Measurements from ENCODE around the gene CRLF1. TPM values are rescaled to one million over a fixed set of nuclear protein-coding genes. Genes with fewer than 3 reads are reported as not detected.

CRLF1 gene
- total and polyA plus RNA-seq, 2 experiments from 2014 or later: 8.6 to 59.2 TPM

DNA sequence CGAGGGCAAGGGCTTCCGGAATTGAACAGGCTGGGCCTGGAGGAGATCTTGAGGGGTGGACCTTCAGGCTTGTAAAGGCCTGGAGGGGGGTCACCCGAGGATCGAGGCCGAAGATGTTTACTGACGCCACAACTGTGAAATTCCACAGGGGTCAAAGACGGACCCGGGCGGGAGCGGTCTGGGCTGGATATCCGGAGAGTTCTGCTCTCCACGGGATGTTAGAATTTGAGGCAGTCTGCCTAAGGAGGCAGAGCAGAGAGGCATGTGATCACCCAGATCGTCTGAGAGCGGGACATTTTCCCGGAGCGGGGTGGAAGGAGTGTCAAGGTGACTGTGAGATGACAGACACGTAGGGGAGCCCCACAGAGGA lies 43.4 kb upstream of the CRLF1 start:
- DNase-seq: peak; percentile 72
- H2AFZ ChIP-seq: peak overlapping the region; percentile 66
- H3K9me2 ChIP-seq (ENCODE audit: insufficient read depth): no peaks in the 10 kb centered on the region
- no peaks in the 10 kb centered on the region for H4K20me1 ChIP-seq (ENCODE audit: insufficient read depth)
- H3K27ac ChIP-seq: peak overlapping the region; percentile 87
- in situ Hi-C loops (cut with MboI): no loop called here
- H3K9me3 ChIP-seq (ENCODE audit: low read depth): no peaks in the 10 kb centered on the region
- peaks cover 8% of the 10 kb centered on the region; the same call in 1 of the 2 replicates for H3F3A ChIP-seq (ENCODE audit: insufficient read depth)
- no peaks in the 10 kb centered on the region for H3K79me2 ChIP-seq (ENCODE audit: insufficient read depth)
- peaks cover 22% of the 10 kb centered on the region for H3K4me1 ChIP-seq (ENCODE audit: insufficient read depth)
- no peaks in the 10 kb centered on the region for H3K27me3 ChIP-seq (replicated peaks; ENCODE audit: insufficient read depth)
- H3K9ac ChIP-seq: peak overlapping the region; percentile 78
- no peaks in the 10 kb centered on the region for H3K36me3 ChIP-seq (ENCODE audit: low read depth)
- no peak for TF ChIP-seq EZH2phosphoT487 (IDR thresholded peaks at IDR 0.05; ENCODE audit: insufficient read depth, low read depth)
- TF ChIP-seq EZH2 (IDR thresholded peaks at IDR 0.05; ENCODE audit: insufficient read depth, poor library complexity, severe bottlenecking): no peak
- WGBS, 2 experiments (ENCODE audit: low coverage in 1 of 2, low lambda C conversion rate in 2 of 2, missing lambda C conversion rate in 2 of 2): 2 to 6% methylated on average over 17 of the region's 17 CpGs
- peak overlapping the region; percentile 72 for H3K4me2 ChIP-seq (ENCODE audit: unreplicated experiment)
- peak overlapping the region; percentile 42 for H3K4me3 ChIP-seq

DNA sequence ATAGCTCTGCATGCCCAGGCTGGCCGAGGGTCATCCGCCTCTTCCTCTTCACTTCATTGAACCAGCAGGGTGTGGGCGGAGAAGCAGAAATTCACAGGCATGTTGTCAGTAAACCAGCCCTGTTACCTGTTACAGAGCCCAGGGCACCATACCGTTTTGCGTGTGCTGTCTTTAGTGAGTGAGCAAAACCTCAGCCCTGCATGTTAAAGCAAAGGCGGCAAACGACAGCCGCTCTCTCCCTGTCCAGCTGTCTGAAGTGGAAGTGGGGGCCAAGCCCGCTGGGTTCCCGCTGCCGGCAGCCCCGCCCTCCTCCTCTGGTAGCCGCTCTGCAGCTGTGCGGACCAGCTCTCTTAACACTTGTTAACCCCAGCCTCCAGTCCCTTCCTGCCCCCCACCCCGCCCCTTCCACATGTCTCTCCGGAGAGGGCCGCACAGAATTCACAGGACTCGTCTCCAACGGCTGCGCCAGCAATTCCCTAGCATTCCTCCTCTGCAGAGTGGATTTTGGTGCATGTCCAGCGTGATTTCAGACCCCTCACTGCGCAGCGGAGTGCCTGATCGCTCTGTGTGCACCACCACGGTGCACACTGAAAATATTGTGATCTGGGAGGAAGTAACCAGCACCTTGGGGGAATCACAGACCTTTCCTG lies 42.9 kb upstream of the CRLF1 start:
- Histone ChIP-seq H3K9ac (peak overlapping the region; percentile 78), H3K9me2 (ENCODE audit: insufficient read depth) (no peaks in the 10 kb centered on the region), H3K4me2 (ENCODE audit: unreplicated experiment) (peak overlapping the region; percentile 72), H3K4me3 (peak overlapping the region; percentile 42; the same call in 1 of the 2 replicates), H3K27ac (peak overlapping the region; percentile 87), H3K36me3 (ENCODE audit: low read depth) (no peaks in the 10 kb centered on the region), H4K20me1 (ENCODE audit: insufficient read depth) (no peaks in the 10 kb centered on the region), H3F3A (ENCODE audit: insufficient read depth) (peaks cover 8% of the 10 kb centered on the region; the same call in 1 of the 2 replicates), H3K79me2 (ENCODE audit: insufficient read depth) (no peaks in the 10 kb centered on the region), H3K27me3 (replicated peaks; ENCODE audit: insufficient read depth) (no peaks in the 10 kb centered on the region), H2AFZ (peak overlapping the region; percentile 66), H3K9me3 (ENCODE audit: low read depth) (no peaks in the 10 kb centered on the region), H3K4me1 (ENCODE audit: insufficient read depth) (peaks cover 22% of the 10 kb centered on the region)
- WGBS, 2 experiments (ENCODE audit: low coverage in 1 of 2, low lambda C conversion rate in 2 of 2, missing lambda C conversion rate in 2 of 2): 27% methylated on average over 25 of the region's 25 CpGs
- peak; percentile 52 for DNase-seq
- TF ChIP-seq EZH2 (IDR thresholded peaks at IDR 0.05; ENCODE audit: insufficient read depth, poor library complexity, severe bottlenecking) (no peak), EZH2phosphoT487 (IDR thresholded peaks at IDR 0.05; ENCODE audit: insufficient read depth, low read depth) (no peak)
- in situ Hi-C loops (cut with MboI): no loop called here

DNA sequence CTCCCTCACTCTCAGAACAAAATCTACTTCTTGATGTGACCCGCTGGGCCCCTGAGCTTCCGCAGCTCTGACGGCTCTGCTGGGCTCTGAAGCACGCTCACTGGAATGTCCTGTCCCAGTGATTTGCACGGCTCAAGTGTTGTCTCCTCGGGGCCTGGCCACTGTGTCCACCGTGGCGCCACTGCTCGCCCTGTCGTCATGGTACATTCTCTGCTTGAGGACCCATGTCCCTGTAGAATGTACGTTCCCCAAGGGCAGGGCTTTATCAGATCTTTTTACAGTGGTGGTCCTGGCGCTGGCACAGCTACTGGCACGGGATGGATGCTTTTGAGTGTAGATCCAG lies 42.3 kb upstream of the CRLF1 start:
- in situ Hi-C loops (cut with MboI): no loop called here
- Histone ChIP-seq H3K9me2 (ENCODE audit: insufficient read depth) (no peaks in the 10 kb centered on the region), H3K4me1 (ENCODE audit: insufficient read depth) (peaks cover 22% of the 10 kb centered on the region), H3K9me3 (ENCODE audit: low read depth) (no peaks in the 10 kb centered on the region), H3K27me3 (replicated peaks; ENCODE audit: insufficient read depth) (no peaks in the 10 kb centered on the region), H3K79me2 (ENCODE audit: insufficient read depth) (no peaks in the 10 kb centered on the region), H3K36me3 (ENCODE audit: low read depth) (no peaks in the 10 kb centered on the region), H3K27ac (no peak overlapping the region), H4K20me1 (ENCODE audit: insufficient read depth) (no peaks in the 10 kb centered on the region), H3F3A (ENCODE audit: insufficient read depth) (peaks cover 8% of the 10 kb centered on the region; the same call in 1 of the 2 replicates), H2AFZ (no peak overlapping the region), H3K4me2 (ENCODE audit: unreplicated experiment) (no peak overlapping the region), H3K9ac (no peak overlapping the region), H3K4me3 (no peak overlapping the region)
- DNase-seq: no peak
- TF ChIP-seq EZH2 (IDR thresholded peaks at IDR 0.05; ENCODE audit: insufficient read depth, poor library complexity, severe bottlenecking): no peak
- no peak for TF ChIP-seq EZH2phosphoT487 (IDR thresholded peaks at IDR 0.05; ENCODE audit: insufficient read depth, low read depth)
- 82 to 83% methylated on average over 13 of the region's 13 CpGs for WGBS, 2 experiments (ENCODE audit: low coverage in 1 of 2, low lambda C conversion rate in 2 of 2, missing lambda C conversion rate in 2 of 2)

DNA sequence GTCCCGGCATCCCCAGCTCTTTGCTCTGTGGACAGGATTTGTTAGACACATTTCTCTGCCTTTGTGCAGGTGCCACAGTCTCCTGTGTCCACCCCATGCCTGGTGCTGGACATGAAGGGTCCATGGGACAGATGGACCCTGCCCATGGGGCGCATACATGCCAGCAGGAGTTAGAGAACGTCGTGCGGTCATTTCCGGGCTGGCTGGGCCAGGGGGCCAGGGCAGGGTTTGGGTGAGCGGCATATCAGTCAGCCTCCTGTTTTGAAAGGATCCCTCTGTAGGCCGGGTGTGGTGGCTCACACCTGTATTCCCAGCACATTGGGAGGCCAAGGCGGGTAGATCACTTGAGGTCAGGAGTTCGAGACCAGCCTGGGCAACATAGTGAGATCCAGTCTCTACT lies 41.2 kb upstream of the CRLF1 start:
- Histone ChIP-seq H3K27me3 (replicated peaks; ENCODE audit: insufficient read depth) (no peaks in the 10 kb centered on the region), H3K79me2 (ENCODE audit: insufficient read depth) (no peaks in the 10 kb centered on the region), H3K4me1 (ENCODE audit: insufficient read depth) (peaks cover 22% of the 10 kb centered on the region), H3K4me3 (no peak overlapping the region), H3K9me2 (ENCODE audit: insufficient read depth) (no peaks in the 10 kb centered on the region), H3F3A (ENCODE audit: insufficient read depth) (peaks cover 8% of the 10 kb centered on the region; the same call in 1 of the 2 replicates), H3K9ac (no peak overlapping the region), H3K36me3 (ENCODE audit: low read depth) (no peaks in the 10 kb centered on the region), H3K27ac (no peak overlapping the region), H4K20me1 (ENCODE audit: insufficient read depth) (no peaks in the 10 kb centered on the region), H3K9me3 (ENCODE audit: low read depth) (no peaks in the 10 kb centered on the region), H3K4me2 (ENCODE audit: unreplicated experiment) (no peak overlapping the region), H2AFZ (no peak overlapping the region)
- TF ChIP-seq EZH2phosphoT487 (IDR thresholded peaks at IDR 0.05; ENCODE audit: insufficient read depth, low read depth) (no peak), EZH2 (IDR thresholded peaks at IDR 0.05; ENCODE audit: insufficient read depth, poor library complexity, severe bottlenecking) (no peak)
- in situ Hi-C loops (cut with MboI): no loop called here
- no peak for DNase-seq
- WGBS, 2 experiments (ENCODE audit: low coverage in 1 of 2, low lambda C conversion rate in 2 of 2, missing lambda C conversion rate in 2 of 2): 89 to 95% methylated on average over 10 of the region's 10 CpGs

All from GM23248 (cell line).